Choroid plexus epithelial cell (primary cell): ENCODE data around the gene TRAF1.
A peak's percentile ranks its signal among the peaks of the same experiment; 100 is the strongest.

Experiments used
- DNase-seq: peaks from one replicate; pipeline ENCODE4 v3.0.0-alpha.2; 2010; ENCODE audit warnings: low read depth
- H3K4me3 ChIP-seq: 2 replicates; pipeline ENCODE4 v1.5.1; 2011; ENCODE audit warnings: low read depth, mild to moderate bottlenecking, control low read depth, low read length, moderate library complexity
- TF ChIP-seq, protein P1 (sequence below): conservative IDR thresholded peaks from 2 replicates; pipeline ENCODE4 v1.5.1; 2011; ENCODE audit warnings: low read depth, mild to moderate bottlenecking, control low read depth, inconsistent platforms, low read length, moderate library complexity

The TRAF1 gene

DNA sequence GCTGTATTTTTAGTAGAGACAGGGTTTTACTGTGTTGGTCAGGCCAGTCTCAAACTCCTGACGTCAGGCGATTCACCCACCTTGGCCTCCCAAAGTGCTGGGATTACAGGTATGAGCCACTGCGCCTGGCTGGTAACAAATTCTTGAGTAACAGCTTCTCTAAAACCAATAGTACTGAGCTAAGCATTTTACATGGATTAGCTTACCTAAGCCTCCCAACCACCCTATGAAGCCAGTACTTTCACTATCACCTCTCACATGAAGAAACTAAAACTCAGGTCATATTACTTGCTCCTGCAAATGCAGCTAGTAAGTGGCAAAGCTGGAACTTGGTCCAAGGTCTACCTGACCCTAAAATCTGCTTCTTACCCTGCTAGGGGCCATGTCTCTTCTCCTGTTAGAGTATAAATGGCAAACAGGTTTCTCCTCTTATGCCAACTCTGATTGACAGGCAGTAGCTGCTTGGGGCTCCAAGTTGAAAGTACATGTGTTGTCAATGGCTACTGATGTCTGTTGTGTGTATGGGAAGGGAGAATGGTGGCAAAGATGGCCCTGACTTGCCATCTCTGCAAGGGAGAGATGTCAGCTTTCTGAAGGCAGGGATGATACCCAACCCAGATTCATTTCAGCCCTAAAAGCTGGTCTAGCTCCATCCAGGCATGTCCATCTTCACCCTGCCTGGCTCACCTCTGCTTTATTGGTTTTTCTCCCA, 53.6 kb downstream of the TRAF1 start:
- TF ChIP-seq, protein P1, sequence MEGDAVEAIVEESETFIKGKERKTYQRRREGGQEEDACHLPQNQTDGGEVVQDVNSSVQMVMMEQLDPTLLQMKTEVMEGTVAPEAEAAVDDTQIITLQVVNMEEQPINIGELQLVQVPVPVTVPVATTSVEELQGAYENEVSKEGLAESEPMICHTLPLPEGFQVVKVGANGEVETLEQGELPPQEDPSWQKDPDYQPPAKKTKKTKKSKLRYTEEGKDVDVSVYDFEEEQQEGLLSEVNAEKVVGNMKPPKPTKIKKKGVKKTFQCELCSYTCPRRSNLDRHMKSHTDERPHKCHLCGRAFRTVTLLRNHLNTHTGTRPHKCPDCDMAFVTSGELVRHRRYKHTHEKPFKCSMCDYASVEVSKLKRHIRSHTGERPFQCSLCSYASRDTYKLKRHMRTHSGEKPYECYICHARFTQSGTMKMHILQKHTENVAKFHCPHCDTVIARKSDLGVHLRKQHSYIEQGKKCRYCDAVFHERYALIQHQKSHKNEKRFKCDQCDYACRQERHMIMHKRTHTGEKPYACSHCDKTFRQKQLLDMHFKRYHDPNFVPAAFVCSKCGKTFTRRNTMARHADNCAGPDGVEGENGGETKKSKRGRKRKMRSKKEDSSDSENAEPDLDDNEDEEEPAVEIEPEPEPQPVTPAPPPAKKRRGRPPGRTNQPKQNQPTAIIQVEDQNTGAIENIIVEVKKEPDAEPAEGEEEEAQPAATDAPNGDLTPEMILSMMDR = no peak
- no peak for DNase-seq
- H3K4me3 ChIP-seq = no peak overlapping the region

DNA sequence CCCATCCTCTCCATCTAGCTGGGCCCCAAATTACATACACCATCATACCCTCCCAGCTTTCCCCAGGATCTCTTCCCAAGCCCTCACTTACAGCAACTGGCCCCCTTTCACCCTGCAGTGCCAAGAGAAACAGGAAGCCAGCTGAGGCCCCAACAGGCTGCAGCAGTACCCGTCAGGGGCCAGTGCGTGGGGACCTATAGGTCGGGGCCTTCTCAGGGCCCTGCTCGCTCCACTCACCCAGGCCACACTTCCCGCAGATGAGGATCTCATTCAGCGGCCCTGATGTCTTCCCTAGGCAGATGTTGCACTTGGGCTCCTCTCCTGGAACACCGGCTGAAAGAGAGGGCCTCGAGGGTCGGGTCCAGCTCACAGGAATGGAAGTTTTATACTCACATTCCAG, 56.4 kb downstream of the TRAF1 start:
- H3K4me3 ChIP-seq = no peak overlapping the region
- TF ChIP-seq, protein P1 = no peak
- DNase-seq = no peak

DNA sequence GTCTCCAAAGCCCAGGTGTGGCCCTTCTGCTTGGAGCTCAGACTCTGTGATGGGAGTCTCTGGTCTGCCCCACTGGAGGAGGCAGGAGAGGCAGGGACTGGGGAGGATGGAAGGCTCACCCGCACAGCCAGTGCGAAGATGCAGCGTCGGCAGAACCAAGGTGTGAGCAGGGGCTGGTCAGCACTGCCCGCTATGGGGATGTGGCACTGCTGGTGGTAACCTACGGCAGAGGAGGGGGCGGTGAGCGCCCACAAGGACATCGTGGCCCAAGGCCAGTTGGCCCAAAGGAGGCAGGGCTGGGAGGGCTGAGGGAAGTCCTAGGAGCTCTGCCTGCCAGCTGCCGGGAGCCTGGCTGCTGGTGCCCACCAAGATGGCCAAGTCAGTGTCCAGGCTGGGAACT, 56.9 kb downstream of the TRAF1 start:
- DNase-seq = no peak
- TF ChIP-seq, protein P1 = no peak
- H3K4me3 ChIP-seq = no peak overlapping the region

DNA sequence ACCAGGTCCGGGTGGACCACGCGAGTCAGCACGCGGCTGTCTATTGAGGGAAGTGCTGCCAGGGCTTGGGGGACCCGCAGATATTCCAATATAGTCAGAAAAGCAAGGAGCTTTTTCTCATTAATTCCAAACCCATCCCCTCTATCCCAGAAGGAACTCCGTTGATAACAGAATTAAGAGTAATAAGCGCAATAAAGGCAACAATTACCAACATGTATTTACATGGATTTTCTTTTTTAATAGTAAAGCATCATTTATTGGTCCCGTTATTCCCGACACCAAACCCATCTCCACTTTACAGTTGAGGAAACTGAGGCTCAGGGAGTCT, 57.3 kb downstream of the TRAF1 start:
- TF ChIP-seq, protein P1 = no peak
- no peak for DNase-seq

DNA sequence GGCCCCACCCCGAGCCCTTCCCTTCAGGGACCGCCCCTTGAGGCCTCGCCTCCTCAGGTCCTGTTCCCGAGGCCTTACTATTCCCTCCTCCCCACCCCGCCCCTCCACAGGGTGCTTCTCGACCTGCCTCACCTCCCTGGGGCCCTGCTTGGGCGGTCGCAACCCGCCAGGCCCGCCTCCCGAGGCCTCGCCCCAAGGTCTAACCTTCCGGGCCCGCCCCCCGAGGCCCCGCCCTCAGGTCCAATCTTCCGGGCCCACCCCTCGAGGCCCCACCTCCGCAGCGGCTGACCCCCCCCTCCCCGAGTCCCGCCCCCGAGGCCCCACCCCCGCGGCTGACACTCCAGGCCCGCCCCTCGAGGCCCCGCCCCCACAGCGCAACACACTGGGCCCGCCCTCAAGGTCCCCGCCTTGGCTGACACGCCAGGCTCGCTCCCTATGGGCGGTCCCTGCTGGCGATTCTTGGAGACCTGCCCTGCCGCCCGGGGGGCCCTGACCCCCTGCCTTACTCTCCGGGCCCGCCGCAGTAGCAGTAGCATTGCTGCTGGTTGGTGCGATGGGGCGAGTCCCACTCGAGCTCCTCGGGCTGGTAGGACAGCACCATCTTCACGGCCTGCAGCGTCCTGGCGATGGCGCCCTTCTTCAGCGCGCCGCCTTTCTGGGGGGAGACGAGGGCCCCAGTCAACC, 57.8 kb downstream of the TRAF1 start:
- TF ChIP-seq, protein P1 = peak; percentile 65
- H3K4me3 ChIP-seq = peak overlapping the region; percentile 68
- peak; percentile 98 for DNase-seq

More for the DNA sequence above, 57.3 kb downstream of the TRAF1 start:
- peak overlapping the region; percentile 68 for H3K4me3 ChIP-seq

DNA sequence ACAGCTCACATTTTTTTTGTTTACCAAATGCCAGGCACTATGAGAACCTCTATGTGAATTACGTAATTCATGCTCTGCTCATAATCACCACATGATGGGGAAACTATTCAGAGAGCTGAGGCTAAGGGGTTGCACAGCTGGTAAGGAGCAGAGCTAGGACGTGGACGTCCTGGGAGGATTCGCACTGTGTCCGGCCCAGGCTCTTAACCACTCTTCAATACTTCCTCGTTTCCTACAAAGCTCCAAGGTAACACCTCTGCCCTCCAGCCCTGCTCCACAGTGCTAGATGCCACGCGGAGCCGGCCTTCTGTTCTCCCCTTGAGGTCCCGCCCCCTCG, 58.3 kb downstream of the TRAF1 start:
- peak overlapping the region; percentile 53 for H3K4me3 ChIP-seq
- TF ChIP-seq, protein P1 = no peak
- DNase-seq = peak; percentile 92

DNA sequence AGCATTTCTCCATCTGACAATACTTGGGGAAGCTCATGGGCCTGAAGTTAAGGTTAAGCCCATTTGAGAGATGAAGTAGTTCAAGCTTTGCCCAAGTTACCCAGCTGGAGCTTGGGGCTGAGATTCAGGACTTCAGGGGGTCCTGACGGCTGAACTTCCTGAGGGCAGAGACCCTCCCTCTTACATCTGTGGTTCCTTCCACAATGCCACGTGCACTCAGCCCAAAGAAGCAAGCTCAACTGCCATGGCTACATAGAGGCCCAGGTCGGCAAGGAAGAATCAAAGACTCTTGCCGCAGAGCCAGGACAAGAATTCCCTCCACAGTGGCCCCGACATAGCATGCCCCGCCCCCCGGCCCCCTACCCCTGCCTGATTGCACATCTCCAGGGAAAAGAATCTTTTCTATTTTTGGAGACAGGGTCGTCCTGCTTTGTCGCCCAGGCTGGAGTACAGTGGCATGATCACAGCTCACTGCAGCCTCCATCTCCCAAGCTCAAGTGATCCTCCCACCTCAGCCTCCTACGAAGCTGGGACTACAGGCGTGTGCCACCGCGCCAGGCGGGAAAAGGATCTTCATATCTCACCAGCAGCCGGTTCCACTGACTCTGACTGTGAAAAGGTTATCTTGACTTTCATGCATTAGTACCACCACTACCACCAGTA, 58.8 kb downstream of the TRAF1 start:
- TF ChIP-seq, protein P1 = no peak
- no peak for DNase-seq
- H3K4me3 ChIP-seq = no peak overlapping the region
